Fibroblast of villous mesenchyme (primary cell): ENCODE data around the gene CRTC3. TPM values are rescaled to one million over a fixed set of nuclear protein-coding genes. Genes with fewer than 3 reads are reported as not detected.

Experiments
- DNase-seq: peaks from one replicate; pipeline ENCODE4 v3.0.0-alpha.2; 2010; ENCODE audit warnings: low read depth
- H3K4me3 ChIP-seq: 2 replicates; pipeline ENCODE4 v1.5.1; 2011; ENCODE audit warnings: low read depth, mild to moderate bottlenecking, low read length
- total RNA-seq: library from RNA; depleted of rRNA; stranded (reverse); fragments of >200 nt; gene quantifications from 2 replicates; pipeline ENCODE4 v1.2.3, GENCODE V29; 2012
- TF ChIP-seq, protein P1 (sequence below): IDR thresholded peaks from 2 replicates; pipeline ENCODE4 v1.5.1; 2012; ENCODE audit warnings: low read depth, mild to moderate bottlenecking, low read length; ENCODE audit not compliant: insufficient read depth

Gene CRTC3
- total RNA-seq, 1 donor: 21.2 TPM

DNA sequence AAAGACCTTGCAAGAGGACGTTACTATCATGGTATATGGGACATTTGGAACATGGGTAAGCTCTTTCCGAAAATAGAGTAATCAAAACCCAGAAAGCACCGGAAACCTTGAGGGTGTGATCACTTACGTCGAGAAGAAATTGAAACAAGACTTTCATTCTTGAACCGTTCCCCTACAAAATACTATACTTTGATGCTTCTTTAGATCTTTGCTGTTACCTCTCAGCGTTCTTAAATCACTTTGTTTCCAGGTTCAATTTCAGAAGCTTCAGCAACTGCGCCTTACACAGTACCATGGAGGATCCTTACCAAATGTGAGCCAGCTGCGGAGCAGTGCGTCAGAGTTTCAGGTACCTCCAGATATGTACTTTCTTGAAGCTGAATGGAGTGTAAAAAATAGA lies 10.1 kb downstream of the CRTC3 start:
- TF ChIP-seq, protein P1, sequence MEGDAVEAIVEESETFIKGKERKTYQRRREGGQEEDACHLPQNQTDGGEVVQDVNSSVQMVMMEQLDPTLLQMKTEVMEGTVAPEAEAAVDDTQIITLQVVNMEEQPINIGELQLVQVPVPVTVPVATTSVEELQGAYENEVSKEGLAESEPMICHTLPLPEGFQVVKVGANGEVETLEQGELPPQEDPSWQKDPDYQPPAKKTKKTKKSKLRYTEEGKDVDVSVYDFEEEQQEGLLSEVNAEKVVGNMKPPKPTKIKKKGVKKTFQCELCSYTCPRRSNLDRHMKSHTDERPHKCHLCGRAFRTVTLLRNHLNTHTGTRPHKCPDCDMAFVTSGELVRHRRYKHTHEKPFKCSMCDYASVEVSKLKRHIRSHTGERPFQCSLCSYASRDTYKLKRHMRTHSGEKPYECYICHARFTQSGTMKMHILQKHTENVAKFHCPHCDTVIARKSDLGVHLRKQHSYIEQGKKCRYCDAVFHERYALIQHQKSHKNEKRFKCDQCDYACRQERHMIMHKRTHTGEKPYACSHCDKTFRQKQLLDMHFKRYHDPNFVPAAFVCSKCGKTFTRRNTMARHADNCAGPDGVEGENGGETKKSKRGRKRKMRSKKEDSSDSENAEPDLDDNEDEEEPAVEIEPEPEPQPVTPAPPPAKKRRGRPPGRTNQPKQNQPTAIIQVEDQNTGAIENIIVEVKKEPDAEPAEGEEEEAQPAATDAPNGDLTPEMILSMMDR: no peak
- no peak overlapping the region for H3K4me3 ChIP-seq
- no peak for DNase-seq

DNA sequence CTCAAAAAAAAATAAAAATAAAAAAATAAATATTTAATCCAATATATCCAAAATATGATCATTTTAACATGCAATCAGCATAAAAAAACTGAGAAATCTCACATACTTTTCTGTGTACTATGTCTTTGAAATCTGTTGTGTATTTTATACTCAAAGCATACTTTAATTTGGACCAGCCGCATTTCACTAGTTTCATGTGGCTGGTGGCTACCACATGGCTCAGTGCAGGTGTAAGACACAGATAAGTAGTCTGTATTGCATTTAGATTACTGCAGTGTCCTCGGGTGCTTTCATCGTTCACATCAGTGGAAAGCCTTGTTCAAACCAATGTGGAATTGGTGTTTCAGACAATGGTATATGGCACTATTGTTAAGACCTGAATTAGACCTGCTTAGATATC lies 11.0 kb downstream of the CRTC3 start:
- TF ChIP-seq, protein P1: no peak
- H3K4me3 ChIP-seq: no peak overlapping the region
- DNase-seq: no peak

DNA sequence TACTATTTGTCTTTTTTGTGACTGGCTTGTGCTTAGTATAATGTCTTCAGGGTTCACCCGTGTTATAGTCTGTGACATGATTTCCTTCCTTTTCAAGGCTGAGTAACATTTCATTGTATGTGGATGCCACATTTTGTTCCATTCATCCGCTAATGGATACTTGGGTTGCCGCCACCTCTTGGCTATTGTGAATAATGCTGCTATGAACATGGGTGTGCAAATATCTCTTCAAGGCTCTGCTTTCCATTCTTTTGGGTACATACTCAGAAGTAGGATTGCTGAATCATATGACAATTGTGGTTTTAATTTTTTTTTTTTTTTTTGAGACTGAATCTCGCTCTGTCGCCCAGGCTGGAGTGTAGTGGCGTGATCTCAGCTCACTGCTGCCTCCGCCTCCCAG lies 15.4 kb downstream of the CRTC3 start:
- no peak for DNase-seq
- no peak overlapping the region for H3K4me3 ChIP-seq
- TF ChIP-seq, protein P1: no peak

DNA sequence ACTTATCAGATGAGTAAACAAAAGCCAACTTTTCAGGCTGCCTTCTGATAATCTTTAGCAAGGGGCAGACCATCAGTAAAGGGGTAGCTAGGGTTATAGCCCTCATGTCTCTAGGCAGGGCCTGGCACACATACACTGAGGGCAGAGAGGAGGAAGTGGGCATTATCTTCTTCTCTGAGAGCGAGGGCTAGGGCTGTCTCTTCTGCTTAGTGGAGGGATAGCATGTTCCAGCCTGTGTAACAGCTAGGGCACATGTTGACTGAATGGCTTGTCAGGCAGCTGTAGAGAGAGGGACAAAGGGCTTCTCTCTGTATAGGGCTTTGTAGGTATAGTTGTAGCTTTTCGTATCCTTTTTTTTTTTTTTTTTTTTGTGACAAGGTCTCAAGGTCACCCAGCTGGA lies 17.8 kb downstream of the CRTC3 start:
- no peak overlapping the region for H3K4me3 ChIP-seq
- DNase-seq: no peak
- TF ChIP-seq, protein P1: no peak

DNA sequence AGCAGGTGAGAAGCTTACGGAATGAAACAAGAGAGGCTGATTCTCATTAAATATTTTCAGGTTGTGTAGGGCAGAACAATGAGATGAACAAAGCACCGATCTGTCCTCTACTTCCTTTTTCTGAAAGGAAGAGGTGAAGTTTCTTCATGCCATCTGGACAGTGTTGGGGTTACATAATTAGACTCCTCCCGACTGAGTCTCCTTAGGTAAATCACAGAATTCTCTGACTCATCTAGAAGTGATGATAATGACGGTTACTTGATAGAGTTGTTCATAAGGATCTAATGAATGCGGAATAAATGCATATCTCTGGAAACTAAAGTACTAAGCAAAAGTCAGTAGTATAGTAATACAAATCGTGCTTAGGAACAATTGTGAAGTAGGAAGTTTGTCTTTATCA lies 21.2 kb downstream of the CRTC3 start:
- no peak overlapping the region for H3K4me3 ChIP-seq
- TF ChIP-seq, protein P1: no peak
- DNase-seq: no peak

DNA sequence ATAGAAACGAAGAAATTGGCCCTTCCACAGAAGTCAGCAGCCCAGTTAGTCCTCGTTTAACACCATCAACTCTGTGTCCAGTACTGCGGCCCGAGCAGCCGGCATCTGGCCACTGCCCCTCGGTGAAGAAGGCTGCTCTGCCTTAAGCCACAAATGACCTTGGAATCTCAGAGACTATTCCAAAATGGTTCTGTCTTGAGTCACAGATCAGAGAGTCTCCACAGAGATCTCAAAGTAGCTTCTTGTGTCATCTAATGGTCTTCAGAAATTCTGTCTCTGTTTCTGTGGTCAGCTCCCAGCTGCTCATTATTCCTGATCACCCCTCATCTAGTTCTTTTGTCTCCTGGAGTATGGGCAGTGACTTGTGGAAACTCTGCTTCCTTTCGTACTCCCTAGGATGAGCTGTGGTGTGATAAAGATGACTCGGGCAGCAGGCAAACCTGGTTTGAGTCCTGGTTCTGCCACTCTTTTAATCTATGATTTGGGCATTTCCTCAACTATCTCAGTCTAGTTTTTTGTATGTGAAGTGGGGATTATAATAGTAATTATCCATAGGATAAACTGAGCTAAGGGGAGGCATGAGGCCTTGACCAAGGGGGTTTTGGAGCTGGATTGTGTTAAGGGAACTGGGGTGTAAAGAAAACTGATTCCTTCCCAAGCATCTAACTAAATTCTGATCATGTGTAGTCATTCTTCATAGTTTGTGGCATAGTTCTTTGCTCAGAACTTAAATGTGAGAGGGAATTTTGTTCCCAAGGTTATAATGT lies 22.6 kb downstream of the CRTC3 start:
- no peak overlapping the region for H3K4me3 ChIP-seq
- TF ChIP-seq, protein P1: no peak
- peak; percentile 84 for DNase-seq

DNA sequence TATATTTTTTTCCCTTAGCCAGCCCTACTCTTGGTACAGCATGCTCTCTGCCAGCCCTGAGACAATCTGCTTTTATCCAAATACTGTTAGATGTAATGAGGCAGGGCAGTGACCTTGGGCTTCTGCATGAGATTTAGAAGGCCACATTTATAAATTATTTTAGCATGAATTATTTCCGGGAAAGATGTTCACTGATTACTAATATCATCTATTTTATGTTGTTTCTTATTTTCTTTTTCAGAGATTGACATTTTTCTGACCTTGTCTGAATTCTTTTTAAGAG lies 23.1 kb downstream of the CRTC3 start:
- H3K4me3 ChIP-seq: no peak overlapping the region
- TF ChIP-seq, protein P1: no peak
- DNase-seq: no peak
